ENCODE results near the gene PDF.
A peak's percentile ranks its signal among the peaks of the same experiment; 100 is the strongest.
"Not testable (repeated sequence)": the region's sequence is repeated elsewhere in the genome, so short reads cannot be mapped to it uniquely, and the experiment has no call there.

PDF gene

DNA sequence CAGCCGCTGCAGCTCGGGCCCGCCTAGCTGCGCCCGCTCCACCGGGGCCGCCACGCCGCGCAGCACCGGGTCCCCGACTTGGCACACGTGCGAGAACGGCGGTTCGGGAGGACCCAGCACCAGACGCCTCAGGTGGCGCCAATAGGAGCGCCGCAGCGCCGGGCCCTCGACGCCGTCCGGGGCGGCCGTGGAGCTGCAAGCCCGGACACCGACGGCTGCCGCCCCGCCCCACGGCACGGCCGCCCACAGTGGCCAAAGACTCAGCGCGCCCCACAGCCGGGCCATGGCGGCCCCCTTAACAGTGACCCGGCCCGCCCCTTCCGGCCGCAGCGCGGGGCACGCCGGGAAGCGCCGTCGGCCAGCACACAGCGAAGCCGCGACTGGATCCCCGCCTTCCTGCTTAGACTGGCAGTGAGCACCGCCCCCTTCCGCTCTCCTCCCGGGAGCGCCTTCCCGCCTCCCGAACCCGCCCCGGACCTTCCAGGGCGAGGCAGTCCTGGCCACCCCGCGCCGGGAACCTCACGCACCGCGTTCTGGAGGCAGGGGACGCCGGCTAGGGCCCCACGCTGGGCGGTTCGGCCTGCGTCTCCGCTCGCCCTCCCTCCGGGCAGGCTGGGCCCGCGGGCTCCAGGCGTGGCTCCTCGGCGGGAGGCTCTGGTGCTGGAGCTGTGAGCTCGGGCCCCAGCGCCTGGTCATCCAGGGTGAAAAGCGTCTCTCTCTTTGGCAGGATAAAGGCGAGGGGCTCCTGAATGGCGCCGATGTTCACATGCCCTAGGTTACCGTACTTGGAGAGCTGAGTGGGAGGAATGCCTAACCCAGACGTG lies at the start of gene PDF:
TSS of gene PDF (minus strand) at position 303 of the 824 bp plus-strand sequence. CDS start at position 285, 18 bp downstream.
- peak; percentile 95 for DNase-seq

GRCh38 chr16:69378760-69379159 lies 48.4 kb upstream of the PDF start:
- no peak for DNase-seq

DNA sequence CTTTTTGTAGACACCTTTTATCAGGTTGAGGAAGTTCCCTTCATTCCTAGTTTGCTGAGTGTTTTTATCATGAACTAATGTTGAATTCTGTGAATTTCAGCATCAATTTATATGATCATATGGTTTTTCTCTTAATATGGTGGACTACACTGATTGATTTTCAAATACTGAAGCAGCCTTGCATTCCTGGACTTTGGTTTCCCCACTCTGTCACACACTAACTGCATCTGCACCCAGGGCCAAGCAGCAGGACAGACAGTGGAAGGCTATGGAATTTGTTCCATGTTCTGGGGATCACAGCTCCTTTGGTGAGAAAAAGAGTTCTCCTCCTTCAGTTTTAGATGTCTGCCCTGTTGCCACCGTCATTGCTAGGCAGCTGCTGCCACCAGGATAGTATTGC lies 47.6 kb upstream of the PDF start:
- no peak for DNase-seq

- DNase-seq, result no peak
Observed at GRCh38 chr16:69376393-69377059, 46.1 kb upstream of the PDF start.

GRCh38 chr16:69373019-69373418 lies 42.6 kb upstream of the PDF start:
- no peak for DNase-seq

- DNase-seq, result no peak
Observed at GRCh38 chr16:69371564-69371963, 41.2 kb upstream of the PDF start.

- no peak for DNase-seq
Observed at GRCh38 chr16:69368866-69369265, 38.5 kb upstream of the PDF start.

DNA sequence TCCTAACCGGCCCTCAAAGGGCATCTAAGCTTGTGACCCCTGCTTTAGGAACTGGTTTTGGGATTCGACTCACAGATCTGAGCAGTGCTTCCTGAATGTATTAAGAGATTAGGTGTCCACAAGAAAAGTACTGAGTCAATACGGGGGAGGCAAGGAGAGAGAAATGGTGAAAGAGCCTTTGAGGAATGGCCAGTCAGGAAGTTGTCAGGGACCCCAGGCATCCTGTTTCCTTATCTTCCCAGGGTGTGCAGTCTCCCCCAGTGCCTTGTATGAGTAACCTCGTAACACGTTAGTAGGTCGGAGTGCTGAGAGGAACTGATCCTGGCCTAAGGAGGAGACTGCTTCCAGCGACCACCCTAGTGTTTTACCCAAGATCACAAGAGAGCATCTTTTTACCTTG lies 37.6 kb upstream of the PDF start:
- no peak for DNase-seq

- no peak for DNase-seq
Observed at GRCh38 chr16:69366431-69366830, 36.0 kb upstream of the PDF start.

DNA sequence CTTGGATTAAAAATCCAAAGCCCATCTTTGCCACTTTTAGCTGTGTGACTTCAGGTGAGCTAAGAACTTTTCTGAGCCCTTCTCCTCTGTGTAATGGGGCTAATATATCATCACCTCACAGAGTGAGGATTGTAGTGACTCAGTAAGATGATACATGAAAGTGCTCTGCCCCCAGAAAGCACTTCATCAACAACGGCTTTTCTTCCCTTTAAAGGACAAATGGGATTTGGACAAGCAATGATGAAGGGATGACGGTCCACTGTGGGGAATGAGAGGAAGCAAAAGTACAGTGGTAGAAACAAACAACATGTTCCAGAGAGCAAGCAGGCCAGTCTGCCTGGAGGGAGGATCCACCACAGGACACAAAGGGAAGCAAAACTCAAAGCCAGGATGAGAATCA lies 35.5 kb upstream of the PDF start:
- DNase-seq, result no peak

DNA sequence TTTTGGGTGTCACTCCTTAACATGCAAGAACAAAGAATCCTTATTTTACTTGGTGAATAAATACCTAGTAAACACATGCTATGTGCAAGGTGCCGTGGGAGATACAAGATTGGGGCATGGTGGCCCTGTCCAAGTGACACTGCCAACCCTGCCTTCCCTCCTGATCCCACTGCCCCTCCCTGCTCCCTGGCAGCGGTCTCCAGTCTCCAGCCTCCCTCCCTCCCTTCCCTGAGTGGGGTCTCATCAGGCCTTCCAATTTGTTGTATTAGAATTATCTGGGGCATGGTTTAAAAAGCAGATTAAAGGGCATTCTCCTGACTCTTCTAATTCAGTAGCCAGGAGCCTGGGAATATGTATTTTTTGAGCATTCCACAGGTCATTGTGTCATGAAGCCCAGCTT lies 33.7 kb upstream of the PDF start:
- no peak for DNase-seq

DNA sequence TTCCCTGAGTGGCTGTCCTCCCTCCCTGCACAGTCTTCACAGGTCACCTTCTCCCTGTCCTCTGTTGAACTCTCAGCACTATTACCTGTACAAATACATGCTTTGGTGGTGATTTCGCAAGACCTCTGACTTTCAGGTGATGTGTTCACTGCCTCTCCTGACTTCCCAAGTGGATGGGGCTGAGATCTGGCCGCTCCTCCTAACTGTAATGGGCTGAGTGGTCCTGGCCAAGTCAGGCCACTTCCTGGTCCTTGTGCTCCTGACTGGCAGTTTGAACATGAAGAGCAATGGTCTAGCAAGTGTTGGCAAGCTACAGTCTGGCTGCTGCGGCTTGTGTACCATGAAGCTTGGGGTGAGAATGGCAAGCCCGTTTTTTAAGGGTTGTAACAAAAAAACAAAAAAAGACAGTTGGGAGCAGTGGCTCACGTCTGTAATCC lies 32.9 kb upstream of the PDF start:
- DNase-seq, result no peak

GRCh38 chr16:69360070-69360469 lies 29.7 kb upstream of the PDF start:
- not testable (repeated sequence) for DNase-seq

GRCh38 chr16:69351309-69352027 lies 21.1 kb upstream of the PDF start, which contains the start of gene TMED6:
TMED6 (minus strand) TSS chr16:69351786; CDS start chr16:69351753, 33 bp downstream.
- no peak for DNase-seq

DNA sequence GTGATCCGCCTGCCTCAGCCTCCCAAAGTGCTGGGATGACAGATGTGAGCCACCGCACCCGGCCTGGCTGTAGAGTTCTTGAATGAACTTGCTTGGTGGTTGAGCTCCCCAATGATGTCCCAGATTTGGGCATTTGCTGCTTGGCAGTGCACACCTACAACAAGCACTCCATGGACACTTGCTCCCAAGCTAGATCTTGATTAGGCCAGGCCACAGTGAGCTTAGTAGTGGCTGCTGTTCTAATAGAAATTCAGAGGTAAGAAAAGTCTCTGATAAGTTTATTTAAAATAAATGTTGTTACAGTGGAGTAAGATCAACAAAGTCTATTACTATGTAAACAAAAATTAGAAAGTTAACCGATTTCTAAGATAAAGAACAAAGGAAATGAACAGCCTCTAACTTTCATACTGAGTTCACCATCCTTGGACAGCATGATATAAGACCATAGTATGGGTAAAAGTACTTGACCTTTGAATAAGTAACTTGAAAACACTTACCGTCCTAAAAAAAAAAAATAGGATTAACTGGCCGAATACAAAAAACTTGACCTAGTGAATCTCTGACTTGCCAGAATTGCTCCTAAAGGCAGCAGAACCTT lies 20.2 kb upstream of the PDF start:
- no peak for DNase-seq

- no peak for DNase-seq
Observed at GRCh38 chr16:69349536-69349935, 19.1 kb upstream of the PDF start.

DNA sequence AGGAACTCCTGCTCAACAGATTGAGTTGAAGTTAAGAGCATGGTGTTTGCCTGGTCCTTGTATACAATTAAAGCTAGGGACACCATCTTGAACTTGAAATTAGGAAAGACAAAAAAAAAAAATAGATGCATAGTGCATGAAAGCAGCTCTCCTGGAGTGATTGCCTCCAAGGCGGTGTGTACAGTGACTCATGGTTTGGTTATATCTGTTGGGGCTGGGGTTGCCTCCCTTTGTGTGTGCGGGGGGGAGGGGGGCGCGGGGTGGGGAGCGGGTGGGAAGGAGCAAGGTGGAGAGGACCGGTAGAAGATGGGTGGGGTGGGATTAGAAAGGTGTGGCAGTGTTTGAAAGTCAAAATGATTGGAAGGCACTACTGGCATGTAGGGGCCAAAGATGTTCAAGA lies 17.8 kb upstream of the PDF start:
- DNase-seq, result no peak

DNA sequence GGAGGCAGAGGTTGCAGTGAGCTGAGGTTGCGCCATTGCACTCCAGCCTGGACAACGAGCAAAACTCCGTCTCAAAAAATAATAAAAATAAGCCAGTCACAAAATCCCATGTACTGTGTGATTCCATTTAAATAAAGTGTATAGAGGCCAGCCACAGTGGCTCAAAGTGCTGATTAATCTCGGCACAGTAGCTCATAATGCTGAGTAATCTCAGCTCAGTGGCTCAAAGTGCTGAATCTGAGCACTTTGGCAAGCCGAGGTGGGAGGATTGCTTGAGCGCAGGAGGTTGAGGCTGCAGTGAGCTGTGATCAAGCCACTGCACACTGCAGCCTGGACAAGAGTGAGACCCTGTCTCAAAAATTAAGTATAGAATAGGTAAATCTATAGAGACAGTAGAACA lies 16.3 kb upstream of the PDF start:
- DNase-seq, result no peak

DNA sequence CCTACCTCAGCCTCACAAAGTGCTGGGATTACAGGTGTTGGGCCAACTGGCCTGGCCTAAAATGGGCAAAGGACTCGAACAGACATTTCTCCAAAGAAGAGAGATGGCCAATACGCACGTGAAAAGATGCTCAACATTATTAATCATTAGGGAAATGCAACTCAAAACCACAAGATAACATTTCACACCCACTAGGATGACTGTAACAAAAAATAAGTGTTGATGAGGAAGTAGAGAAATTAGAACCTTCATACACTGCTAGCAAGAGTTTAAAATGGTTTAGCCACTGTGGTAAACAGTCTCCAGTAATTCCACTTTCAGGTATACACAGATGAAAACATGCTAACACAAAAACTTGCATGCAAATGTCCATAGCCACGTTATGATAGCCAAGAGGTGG lies 15.5 kb upstream of the PDF start:
- DNase-seq, result peak; percentile 69

DNA sequence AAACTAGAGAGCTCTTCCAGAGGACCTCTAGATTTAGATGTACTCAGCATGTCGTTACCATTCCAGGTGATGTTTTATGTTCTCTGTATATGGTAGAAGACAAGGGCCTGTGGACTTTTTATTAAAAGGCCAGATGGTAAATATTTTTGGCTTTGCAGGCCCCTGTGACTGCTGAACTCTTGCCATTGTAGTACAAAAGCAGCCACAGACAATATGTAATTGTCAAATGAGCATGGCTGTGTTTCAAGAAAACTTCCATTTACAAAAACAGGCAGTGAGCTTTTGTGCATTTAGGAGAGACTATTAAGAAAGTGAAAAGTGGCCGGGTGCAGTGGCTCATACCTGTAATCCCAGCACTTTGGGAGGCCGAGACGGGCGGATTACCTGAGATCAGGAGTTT lies 13.8 kb upstream of the PDF start:
- DNase-seq, result no peak

DNA sequence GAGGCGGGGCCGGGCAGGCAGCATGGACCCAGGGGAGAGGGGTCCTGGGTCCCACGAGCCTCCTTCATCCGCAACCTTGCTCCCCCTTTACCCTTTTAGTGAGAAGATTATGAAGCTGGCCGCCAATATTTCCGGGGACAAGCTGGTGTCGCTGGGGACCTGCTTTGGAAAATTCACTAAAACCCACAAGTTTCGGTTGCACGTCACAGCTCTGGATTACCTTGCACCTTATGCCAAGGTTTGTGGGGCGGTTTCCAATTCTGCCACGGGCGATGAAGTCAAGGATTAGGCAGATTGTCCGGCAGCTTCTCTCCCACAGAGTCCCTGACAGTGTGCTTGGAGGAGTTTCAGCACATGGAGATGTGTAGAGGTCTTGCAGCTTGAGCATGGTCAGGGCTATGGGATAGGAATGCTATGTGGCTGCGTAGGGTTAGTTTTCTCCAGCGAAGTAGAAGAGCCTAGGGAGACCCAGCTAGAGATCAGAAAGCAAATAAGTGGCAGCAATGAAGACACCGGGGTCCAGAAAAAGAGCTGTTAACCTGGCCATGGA lies 9.8 kb upstream of the PDF start:
- DNase-seq, result no peak

DNA sequence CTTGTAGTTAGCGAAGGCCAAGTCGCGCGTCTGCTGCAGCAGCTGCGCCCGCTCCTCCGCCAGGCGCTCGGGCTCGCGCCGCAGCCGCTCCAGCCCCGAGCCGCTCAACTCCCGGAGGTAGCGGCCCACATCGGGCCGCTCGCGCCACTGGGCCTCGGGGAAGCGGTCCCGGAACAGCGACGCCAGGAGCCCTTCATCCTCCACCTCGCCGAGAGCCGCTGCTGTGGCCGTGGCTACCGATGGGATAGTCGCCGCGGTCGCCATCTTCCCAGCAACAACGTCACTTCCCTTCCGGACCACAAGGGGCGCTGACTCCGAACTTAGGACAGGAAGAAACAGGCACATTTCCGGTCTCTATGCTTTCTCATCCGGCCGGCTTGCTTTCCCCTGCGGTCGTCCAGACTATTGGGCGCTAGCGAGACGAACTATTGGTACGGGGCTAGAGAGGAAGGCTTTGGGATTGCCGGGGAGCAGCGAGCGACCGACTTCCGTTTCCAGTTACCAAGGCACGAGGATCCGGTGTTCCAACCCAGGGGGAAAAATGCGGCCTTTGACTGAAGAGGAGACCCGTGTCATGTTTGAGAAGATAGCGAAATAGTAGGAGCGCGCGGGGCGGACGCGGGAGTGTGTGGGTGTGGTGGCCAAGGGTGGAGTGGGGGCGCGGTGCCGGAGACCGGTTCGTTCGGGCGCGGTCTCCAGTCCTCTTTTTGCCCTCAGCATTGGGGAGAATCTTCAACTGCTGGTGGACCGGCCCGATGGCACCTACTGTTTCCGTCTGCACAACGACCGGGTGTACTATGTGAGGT lies 9.1 kb upstream of the PDF start, which contains the start of the genes COG8 and NIP7:
TSS of gene COG8 (minus strand) at position 276 of the 806 bp plus-strand sequence. CDS start at position 264, 12 bp downstream.
TSS of gene NIP7 (plus strand) at position 484 of the 806 bp plus-strand sequence. CDS start at position 542, 58 bp downstream.
- peak; percentile 99 for DNase-seq
